GM19463 (cell line): ENCODE data around the gene OR12D3.
"Not testable (repeated sequence)": the region's sequence is repeated elsewhere in the genome, so short reads cannot be mapped to it uniquely, and the experiment has no call there.

Source experiments
- ATAC-seq: cut with Tn5 transposase; IDR thresholded peaks from one replicate; pipeline ENCODE4 v1.9.1; 2021; ENCODE audit warnings: mild to moderate bottlenecking, moderate library complexity; ENCODE audit not compliant: unreplicated experiment

The OR12D3 gene

GRCh38 chr6:29375191-29375590 is at the start of gene OR12D3:
Gene OR12D3 (minus strand): TSS chr6:29375291. CDS start chr6:29375287, 4 bp downstream.
- ATAC-seq: no peak

GRCh38 chr6:29424575-29424974 is 49.5 kb upstream of the OR12D3 start:
- no peak for ATAC-seq

- ATAC-seq: no peak
Observed at GRCh38 chr6:29424168-29424567, 49.1 kb upstream of the OR12D3 start.

- no peak for ATAC-seq
Observed at GRCh38 chr6:29419516-29419915, 44.4 kb upstream of the OR12D3 start.

GRCh38 chr6:29414588-29414987 is 39.5 kb upstream of the OR12D3 start, which contains the start of gene OR12D1:
Gene OR12D1 (plus strand): TSS chr6:29414928.
- ATAC-seq: no peak

- ATAC-seq: no peak
Observed at GRCh38 chr6:29403801-29404200, 28.7 kb upstream of the OR12D3 start.

- ATAC-seq: no peak
Observed at GRCh38 chr6:29399525-29399924, 24.4 kb upstream of the OR12D3 start.

- no peak for ATAC-seq
Observed at GRCh38 chr6:29395331-29395730, 20.2 kb upstream of the OR12D3 start, which contains the start of gene OR12D2. Gene OR12D2 (plus strand): TSS chr6:29395631. CDS start chr6:29396700, 1,069 bp downstream.

- ATAC-seq: no peak
Observed at GRCh38 chr6:29388533-29388932, 13.4 kb upstream of the OR12D3 start.

- ATAC-seq: no peak
Observed at GRCh38 chr6:29376003-29376402, 912 bp upstream of the OR12D3 start.

- ATAC-seq: no peak
Observed at GRCh38 chr6:29368765-29369164, 6.3 kb downstream of the OR12D3 start, which contains the start of gene OR5V1. Gene OR5V1 (minus strand): TSS chr6:29368865. CDS start chr6:29356195, 12,670 bp downstream.

GRCh38 chr6:29355603-29356002 is 19.5 kb downstream of the OR12D3 start:
- no peak for ATAC-seq

GRCh38 chr6:29354980-29355379 is 20.1 kb downstream of the OR12D3 start:
- no peak for ATAC-seq

- ATAC-seq: not testable (repeated sequence)
Observed at GRCh38 chr6:29349348-29349747, 25.7 kb downstream of the OR12D3 start.

GRCh38 chr6:29345380-29345779 is 29.7 kb downstream of the OR12D3 start:
- no peak for ATAC-seq

GRCh38 chr6:29336269-29336668 is 38.8 kb downstream of the OR12D3 start:
- no peak for ATAC-seq

GRCh38 chr6:29332676-29333075 is 42.4 kb downstream of the OR12D3 start:
- ATAC-seq: no peak

- ATAC-seq: no peak
Observed at GRCh38 chr6:29325777-29326176, 49.3 kb downstream of the OR12D3 start.
